GM12865 (cell line): Measurements from ENCODE around the gene ANKRD60.

Experiments used
- DNase-seq: peaks from one replicate; pipeline ENCODE4 v3.0.0; 2010; ENCODE audit warnings: low read depth
- H3K4me3 ChIP-seq: 2 replicates; pipeline ENCODE4 v1.5.1; 2011; ENCODE audit warnings: mild to moderate bottlenecking, low read depth, low read length, control low read depth
- CTCF ChIP-seq: IDR thresholded peaks from 2 replicates; pipeline ENCODE4 v1.5.1; 2011; ENCODE audit warnings: low read length, control low read depth, low read depth, inconsistent platforms; ENCODE audit not compliant: insufficient read depth; ENCODE audit errors: missing control alignments

Gene ANKRD60

DNA sequence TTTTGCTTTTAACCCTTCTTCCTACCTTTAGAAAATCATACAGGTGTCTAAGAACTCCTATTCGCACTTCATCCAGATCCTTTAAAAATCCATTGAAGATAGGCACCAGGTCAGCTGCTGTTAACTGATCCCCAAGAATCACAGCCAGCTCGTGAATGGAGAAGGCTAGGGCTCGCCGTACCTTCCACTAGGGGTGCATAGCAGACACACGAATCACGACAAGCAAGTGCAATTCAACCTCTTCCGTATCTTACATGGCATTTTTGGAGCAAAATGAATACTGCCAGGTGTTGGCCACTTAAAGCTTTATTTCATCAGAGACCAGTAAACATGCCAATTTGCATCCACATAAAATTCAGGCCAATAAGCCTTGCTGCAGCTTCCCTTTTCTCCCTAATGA lies 10.8 kb upstream of the ANKRD60 start:
- DNase-seq, result no peak
- H3K4me3 ChIP-seq, result no peak overlapping the region
- TF ChIP-seq CTCF, result no peak

DNA sequence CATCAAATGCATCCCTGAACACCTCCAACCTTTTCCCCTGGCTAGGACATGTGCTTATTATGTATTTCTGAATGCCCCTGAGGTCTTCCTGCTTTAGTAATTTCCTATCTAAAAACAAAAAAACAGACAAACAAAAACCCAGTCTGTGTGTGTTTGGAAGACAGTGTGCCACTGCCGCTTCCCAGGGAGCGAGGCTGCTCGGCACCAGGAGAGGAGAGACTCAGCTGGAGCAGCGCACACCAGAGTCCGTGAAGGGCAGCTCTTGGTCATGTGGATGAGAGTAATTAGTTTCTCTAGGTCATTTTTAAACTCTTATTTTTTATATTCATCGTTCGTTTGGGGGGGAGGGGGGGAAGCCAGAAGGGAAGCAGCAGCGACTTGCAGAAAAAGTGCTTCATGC lies 10.0 kb upstream of the ANKRD60 start:
- H3K4me3 ChIP-seq, result no peak overlapping the region
- DNase-seq, result no peak
- TF ChIP-seq CTCF, result no peak

DNA sequence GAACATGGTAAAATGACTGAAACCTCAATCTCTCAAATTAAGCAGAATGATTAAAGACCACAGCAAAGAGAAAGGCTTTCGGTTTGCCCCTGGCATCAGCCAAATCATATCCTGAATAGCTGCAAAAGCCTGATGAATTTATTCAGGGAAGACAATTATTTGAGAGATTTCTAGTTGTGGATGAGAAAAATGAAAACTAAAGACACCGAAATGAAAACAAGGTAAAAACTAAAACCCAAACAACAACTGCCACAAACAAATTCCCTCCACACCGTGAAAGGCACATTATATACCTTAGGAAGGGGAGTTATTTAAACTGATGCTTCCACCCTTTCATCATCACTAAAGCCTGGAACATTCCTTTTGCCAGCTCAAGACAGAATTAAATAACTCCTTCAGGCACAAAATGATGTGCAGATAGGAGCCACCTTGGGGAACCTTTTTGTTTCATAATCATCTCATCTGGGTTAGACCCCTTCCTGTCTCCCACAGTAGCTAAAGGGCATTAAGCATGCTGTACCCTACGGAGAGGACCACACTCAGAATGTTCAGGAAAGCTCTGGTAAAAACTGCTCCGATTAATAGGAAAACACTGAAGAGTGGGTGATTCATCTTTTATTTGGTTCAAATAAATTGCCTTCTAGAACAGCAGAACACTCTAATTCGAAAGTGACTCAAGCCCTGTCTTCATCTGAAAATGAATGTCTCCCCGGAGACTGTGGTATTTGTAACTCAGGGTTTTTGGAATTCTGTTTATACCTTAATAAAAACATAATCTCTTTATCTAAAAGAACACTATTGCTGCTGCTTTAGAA lies 9.1 kb upstream of the ANKRD60 start:
- TF ChIP-seq CTCF, result no peak
- H3K4me3 ChIP-seq, result no peak overlapping the region
- no peak for DNase-seq

DNA sequence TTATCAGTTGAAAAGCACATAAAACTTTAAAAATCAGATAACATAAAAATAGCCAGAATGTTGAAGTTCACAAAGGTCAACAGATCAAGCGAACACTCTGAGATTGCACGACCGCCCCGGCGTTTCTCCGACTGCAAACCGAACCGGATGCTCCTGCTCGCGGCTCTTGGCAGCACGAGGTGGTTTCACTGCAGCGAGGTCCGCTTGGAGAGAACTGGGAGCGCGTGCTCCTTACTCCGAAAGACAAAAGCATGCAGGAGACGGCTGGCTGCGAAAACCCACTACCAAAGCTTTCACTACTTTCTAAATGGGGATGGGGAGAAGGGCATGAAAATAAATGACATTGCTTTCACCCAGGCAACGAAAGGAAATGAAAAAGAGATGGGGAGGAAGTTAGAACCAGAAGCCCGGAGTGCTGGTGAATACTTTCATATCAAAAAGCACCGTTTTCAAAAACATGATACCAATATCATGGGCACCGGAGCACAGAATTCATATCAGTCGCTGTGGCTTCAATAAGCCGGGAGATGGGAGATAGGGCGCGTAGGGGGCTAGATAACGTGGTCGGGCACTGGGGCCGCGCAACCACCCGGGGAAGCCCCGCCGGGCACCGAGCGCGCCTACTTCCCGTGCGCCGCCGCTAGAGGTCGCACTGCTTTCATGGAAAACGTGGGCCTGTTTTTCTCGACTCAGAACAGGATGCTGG lies 8.3 kb upstream of the ANKRD60 start:
- peak; percentile 91 for TF ChIP-seq CTCF
- H3K4me3 ChIP-seq, result peak overlapping the region; percentile 56
- DNase-seq, result peak; percentile 74

- no peak for TF ChIP-seq CTCF
- DNase-seq, result no peak
- H3K4me3 ChIP-seq, result no peak overlapping the region
Measured at GRCh38 chr20:58235010-58235409, 6.6 kb upstream of the ANKRD60 start.

DNA sequence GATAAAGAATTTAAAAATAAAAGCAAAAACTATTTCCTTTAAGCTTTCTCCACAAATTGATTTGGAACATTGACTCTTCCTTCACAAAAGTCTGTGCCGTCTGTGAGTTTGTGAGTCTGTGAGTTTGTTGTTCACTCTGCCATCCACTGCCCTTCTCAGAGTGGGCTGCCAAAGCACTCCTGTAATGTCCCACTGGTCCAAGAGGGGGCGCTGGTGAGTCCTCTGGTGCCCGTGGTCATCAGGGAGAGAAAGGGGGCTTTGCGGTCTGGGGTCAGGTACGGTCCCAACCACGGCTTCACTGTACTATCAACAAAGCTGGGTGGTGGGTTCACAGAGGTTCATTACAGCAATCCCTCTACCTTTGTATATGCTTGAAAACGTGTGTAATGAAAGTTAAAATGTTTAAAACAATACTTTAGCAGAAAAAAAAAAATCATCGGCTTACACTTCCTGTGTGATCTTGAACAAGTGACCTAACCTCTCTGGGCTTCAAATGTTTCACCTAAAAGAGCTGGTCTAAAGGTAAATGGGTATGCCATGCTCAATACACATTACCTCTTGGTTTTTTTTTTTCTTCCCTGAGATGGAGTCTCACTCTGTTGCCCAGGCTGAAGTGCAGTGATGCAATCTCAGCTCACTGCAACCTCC lies 5.6 kb upstream of the ANKRD60 start:
- peak; percentile 72 for TF ChIP-seq CTCF
- peak; percentile 22 for DNase-seq
- H3K4me3 ChIP-seq, result no peak overlapping the region
